Activated CD8-positive, alpha-beta T cell treated with anti-CD3 and anti-CD28 coated beads, Interleukin-2, amount 10 ng/mL, durations not matched to agents 7 days and 5 days (primary cell): ENCODE data around the gene MYL3. TPM values are rescaled to one million over a fixed set of nuclear protein-coding genes. Genes with fewer than 3 reads are reported as not detected.

Experiments used
- total RNA-seq, 2 experiments: library from RNA; stranded (reverse); gene quantifications; one replicate each; pipeline ENCODE4 v1.2.3, GENCODE V29; 2021

The MYL3 gene
- total RNA-seq, 2 experiments from 2014 or later, result not detected

Other genes with a start within 250 kb of the MYL3 start
- gene ALS2CL, start 169.8 kb downstream of the MYL3 start, total RNA-seq, result 1 to 10 TPM; 1.3 to 1.4 TPM
- gene TMIE, start 162.1 kb downstream of the MYL3 start, total RNA-seq, result under 1 TPM in 1 of 2 experiments, not detected in 1; 0.34 TPM
- not detected for gene PRSS50, start 145.6 kb downstream of the MYL3 start, total RNA-seq
- not detected for gene PTH1R, start 14.3 kb upstream of the MYL3 start, total RNA-seq
- gene CCDC12, start 113.3 kb upstream of the MYL3 start, total RNA-seq, result 10 to 100 TPM; 59.4 to 62.2 TPM
- 100 to 1,000 TPM; 206 to 212 TPM for gene NBEAL2, start 116.2 kb upstream of the MYL3 start, total RNA-seq